Retinal pigment epithelial cell (primary cell): ENCODE measurements around the gene SLC27A3.
"Not testable (repeated sequence)": the region's sequence is repeated elsewhere in the genome, so short reads cannot be mapped to it uniquely, and the experiment has no call there.

ENCODE experiments used
- DNase-seq: peaks from one replicate; pipeline ENCODE4 v3.0.0-alpha.2; 2010; ENCODE audit warnings: low read depth
- H3K4me3 ChIP-seq: 2 replicates; pipeline ENCODE4 v1.5.1; 2011; ENCODE audit warnings: mild to moderate bottlenecking, low read length, control low read depth, moderate library complexity
- CTCF ChIP-seq: conservative IDR thresholded peaks from 2 replicates; pipeline ENCODE4 v1.5.1; 2011; ENCODE audit warnings: low read depth, low read length, control low read depth, inconsistent platforms

Gene SLC27A3

GRCh38 chr1:153764310-153764709 lies 10.9 kb upstream of the SLC27A3 start:
- H3K4me3 ChIP-seq, result no peak overlapping the region
- no peak for TF ChIP-seq CTCF
- DNase-seq, result no peak

DNA sequence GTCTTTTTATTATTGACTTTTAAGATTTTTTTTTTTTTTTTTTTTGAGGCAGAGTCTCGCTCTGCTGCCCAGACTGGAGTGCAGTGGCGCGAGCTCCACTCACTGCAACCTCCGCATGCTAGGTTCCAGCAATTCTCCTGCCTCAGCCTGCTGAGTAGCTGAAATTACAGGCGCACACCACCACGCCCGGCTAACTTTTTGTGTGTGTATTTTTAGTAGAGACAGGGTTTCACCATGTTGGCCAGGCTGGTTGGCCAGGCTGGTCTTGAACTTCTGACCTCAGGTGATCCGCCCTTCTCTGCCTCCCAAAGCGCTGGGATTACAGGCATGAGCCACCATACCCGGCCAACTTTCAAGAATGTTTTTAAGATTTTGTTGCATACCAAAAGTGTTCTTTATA lies 8.5 kb upstream of the SLC27A3 start:
- not testable (repeated sequence) for DNase-seq, H3K4me3 ChIP-seq

- TF ChIP-seq CTCF, result no peak
- H3K4me3 ChIP-seq, result no peak overlapping the region
- no peak for DNase-seq
These were observed 7.7 kb upstream of the SLC27A3 start for GRCh38 chr1:153767519-153767918.

- no peak for DNase-seq
- H3K4me3 ChIP-seq, result no peak overlapping the region
- no peak for TF ChIP-seq CTCF
These were observed 6.7 kb upstream of the SLC27A3 start for GRCh38 chr1:153768316-153769181.

DNA sequence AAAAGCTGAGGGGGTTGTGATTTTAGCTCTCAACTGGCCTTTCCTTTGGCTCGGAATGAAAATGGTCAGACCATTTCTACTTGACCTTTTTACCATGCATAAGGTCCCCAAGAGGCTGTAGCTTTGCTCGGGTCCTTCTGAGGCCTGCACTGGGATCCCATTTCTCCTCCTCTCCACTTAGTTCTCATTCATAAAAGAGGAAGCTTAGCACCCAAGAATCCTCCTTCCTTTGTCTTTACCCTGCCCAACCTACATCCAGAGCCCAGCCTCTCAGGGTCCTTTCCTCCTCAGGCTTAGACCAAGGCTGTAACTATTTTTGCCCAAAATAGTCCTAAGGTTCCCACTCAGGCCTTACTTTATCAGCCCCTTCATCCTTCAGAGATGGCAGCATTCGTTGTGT lies 6.0 kb upstream of the SLC27A3 start:
- DNase-seq, result no peak
- no peak overlapping the region for H3K4me3 ChIP-seq
- no peak for TF ChIP-seq CTCF

DNA sequence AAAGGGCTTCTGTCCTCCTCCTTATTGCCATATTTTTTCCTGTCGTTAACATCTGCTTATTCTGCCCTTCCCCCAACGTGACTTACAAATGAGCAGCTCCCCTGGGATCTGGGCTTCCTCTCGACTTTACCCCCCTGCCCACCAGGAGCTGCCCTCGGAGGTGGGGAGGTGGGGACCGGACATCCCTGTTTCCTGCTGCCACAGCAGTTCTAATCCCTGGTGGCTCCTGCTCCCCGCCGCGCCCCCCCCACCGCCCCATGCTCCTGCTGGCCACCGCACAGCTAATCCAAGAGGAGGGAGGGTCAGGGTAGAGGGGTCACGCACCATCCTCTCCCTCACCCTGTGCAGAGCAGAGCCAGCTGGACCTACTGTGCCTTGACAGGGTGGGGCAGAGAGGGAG lies 4.4 kb upstream of the SLC27A3 start:
- no peak for DNase-seq
- no peak for TF ChIP-seq CTCF
- H3K4me3 ChIP-seq, result no peak overlapping the region

GRCh38 chr1:153771261-153771660 lies 3.9 kb upstream of the SLC27A3 start:
- H3K4me3 ChIP-seq, result no peak overlapping the region
- no peak for TF ChIP-seq CTCF

More at GRCh38 chr1:153771261-153771660, 3.9 kb upstream of the SLC27A3 start:
- no peak for DNase-seq
